H9 (cell line): ENCODE measurements around the gene TRABD. TPM values are rescaled to one million over a fixed set of nuclear protein-coding genes. Genes with fewer than 3 reads are reported as not detected.
A peak's percentile ranks its signal among the peaks of the same experiment; 100 is the strongest.

Experiments used
- DNase-seq: peaks from one replicate; pipeline ENCODE4 v3.0.0-alpha.2; 2017
- H2AFZ ChIP-seq: one replicate; pipeline ENCODE4 v1.6.1; 2013; ENCODE audit warnings: mild to moderate bottlenecking, low read length, control low read depth, moderate library complexity
- H2AK5ac ChIP-seq: 2 replicates; pipeline ENCODE4 v1.6.1; 2013; ENCODE audit warnings: low read length, control low read depth, mixed read lengths; ENCODE audit not compliant: insufficient read length
- H2BK120ac ChIP-seq: one replicate; pipeline ENCODE4 v1.6.1; 2013; ENCODE audit warnings: low read depth, mild to moderate bottlenecking, low read length, control low read depth, inconsistent platforms; ENCODE audit not compliant: poor library complexity, severe bottlenecking
- H2BK12ac ChIP-seq: 2 replicates; pipeline ENCODE4 v1.6.1; 2013; ENCODE audit warnings: low read length, control low read depth, mixed read lengths, low read depth; ENCODE audit not compliant: insufficient read length
- H2BK15ac ChIP-seq: 2 replicates; pipeline ENCODE4 v1.6.1; 2013; ENCODE audit warnings: low read depth, low read length, control low read depth
- H2BK20ac ChIP-seq: one replicate; pipeline ENCODE4 v1.6.1; 2013; ENCODE audit warnings: low read depth, mild to moderate bottlenecking, low read length, control low read depth, inconsistent platforms; ENCODE audit not compliant: poor library complexity, severe bottlenecking
- H2BK5ac ChIP-seq: 2 replicates; pipeline ENCODE4 v1.6.1; 2013; ENCODE audit warnings: low read length, control low read depth, mixed read lengths; ENCODE audit not compliant: insufficient read length
- H3K14ac ChIP-seq: 2 replicates; pipeline ENCODE4 v1.6.1; 2013; ENCODE audit warnings: low read length, control low read depth; ENCODE audit not compliant: insufficient read depth
- H3K18ac ChIP-seq: 2 replicates; pipeline ENCODE4 v1.6.1; 2013; ENCODE audit warnings: low read depth, mild to moderate bottlenecking, mixed read lengths, low read length, control low read depth; ENCODE audit not compliant: insufficient read length
- H3K23ac ChIP-seq: 2 replicates; pipeline ENCODE4 v1.6.1; 2013; ENCODE audit warnings: low read length, control low read depth, mixed read lengths, low read depth; ENCODE audit not compliant: insufficient read length
- H3K23me2 ChIP-seq: 2 replicates; pipeline ENCODE4 v1.6.1; 2013; ENCODE audit warnings: low read depth, mild to moderate bottlenecking, mixed read lengths, low read length, control low read depth; ENCODE audit not compliant: insufficient read length, poor library complexity, severe bottlenecking
- H3K27ac ChIP-seq: 2 replicates; pipeline ENCODE4 v1.5.1; 2013; ENCODE audit warnings: low read length, control low read depth, mixed read lengths, low read depth; ENCODE audit not compliant: insufficient read length
- H3K27me3 ChIP-seq: 2 replicates; pipeline ENCODE4 v1.6.1; 2013; ENCODE audit warnings: low read length, control low read depth, inconsistent platforms; ENCODE audit not compliant: insufficient read depth
- H3K4ac ChIP-seq: 2 replicates; pipeline ENCODE4 v1.6.1; 2013; ENCODE audit warnings: low read depth, mild to moderate bottlenecking, control low read depth, inconsistent platforms, low read length, moderate library complexity
- H3K4me1 ChIP-seq: 2 replicates; pipeline ENCODE4 v1.6.1; 2013; ENCODE audit warnings: low read length, control low read depth, inconsistent platforms; ENCODE audit not compliant: insufficient read depth
- H3K4me2 ChIP-seq: 2 replicates; pipeline ENCODE4 v1.6.1; 2013; ENCODE audit warnings: low read length, control low read depth, mixed read lengths; ENCODE audit not compliant: insufficient read length, insufficient read depth
- H3K56ac ChIP-seq: 2 replicates; pipeline ENCODE4 v1.6.1; 2013; ENCODE audit warnings: low read depth, mild to moderate bottlenecking, mixed read lengths, low read length, control low read depth; ENCODE audit not compliant: insufficient read length
- H3K79me1 ChIP-seq: 2 replicates; pipeline ENCODE4 v1.6.1; 2013; ENCODE audit warnings: low read depth, mild to moderate bottlenecking, moderate library complexity, low read length, control low read depth, inconsistent platforms; ENCODE audit not compliant: insufficient read depth, poor library complexity, severe bottlenecking
- H3K79me2 ChIP-seq: 2 replicates; pipeline ENCODE4 v1.6.1; 2013; ENCODE audit warnings: low read length, control low read depth, inconsistent platforms; ENCODE audit not compliant: insufficient read depth
- H3K9ac ChIP-seq: 2 replicates; pipeline ENCODE4 v1.6.1; 2013; ENCODE audit warnings: low read length, control low read depth, mixed read lengths; ENCODE audit not compliant: insufficient read length; ENCODE audit errors: extremely low read depth
- H3K9me3 ChIP-seq: one replicate; pipeline ENCODE4 v1.6.1; 2013; ENCODE audit warnings: low read depth, low read length, inconsistent platforms; ENCODE audit not compliant: control insufficient read depth
- H3T11ph ChIP-seq: one replicate; pipeline ENCODE4 v1.6.1; 2013; ENCODE audit warnings: mild to moderate bottlenecking, low read length, control low read depth, inconsistent platforms
- H4K20me1 ChIP-seq: one replicate; pipeline ENCODE4 v1.6.1; 2013; ENCODE audit not compliant: control insufficient read depth, insufficient read length, insufficient read depth
- H4K5ac ChIP-seq: 2 replicates; pipeline ENCODE4 v1.6.1; 2013; ENCODE audit warnings: low read depth, mild to moderate bottlenecking, mixed read lengths, low read length, control low read depth; ENCODE audit not compliant: insufficient read length
- H4K8ac ChIP-seq: replicated peaks from 2 replicates; pipeline ENCODE4 v1.6.1; 2013; ENCODE audit warnings: low read length, control low read depth, mixed read lengths, low read depth; ENCODE audit not compliant: insufficient read length
- H4K91ac ChIP-seq: 2 replicates; pipeline ENCODE4 v1.6.1; 2013; ENCODE audit warnings: low read depth, mild to moderate bottlenecking, moderate library complexity, mixed read lengths, low read length, control low read depth; ENCODE audit not compliant: insufficient read length
- H3K27ac Mint-ChIP-seq, 3 experiments: 2 replicates in 2 of 3; 3 replicates in 1 of 3; pipeline ENCODE4 v1.8.0; 2020 to 2021; ENCODE audit warnings: mixed read lengths in 3 of 3, mild to moderate bottlenecking in 1 of 3, moderate library complexity in 1 of 3
- H3K27me3 Mint-ChIP-seq: 2 replicates; pipeline ENCODE4 v1.8.0; 2021; ENCODE audit warnings: low read depth, mild to moderate bottlenecking, moderate library complexity, mixed read lengths
- H3K36me3 Mint-ChIP-seq, 3 experiments: 2 replicates in 2 of 3; 3 replicates in 1 of 3; pipeline ENCODE4 v1.8.0; 2020 to 2021; ENCODE audit warnings: low read depth in 3 of 3, mixed read lengths in 3 of 3; ENCODE audit not compliant: insufficient read depth in 1 of 3
- H3K4me1 Mint-ChIP-seq, 2 experiments: 2 replicates each; pipeline ENCODE4 v1.8.0; 2020; ENCODE audit warnings: mixed read lengths in 2 of 2
- H3K4me3 Mint-ChIP-seq, 2 experiments: 2 replicates in 1 of 2; 3 replicates in 1 of 2; pipeline ENCODE4 v1.8.0; 2020 to 2021; ENCODE audit warnings: mild to moderate bottlenecking in 2 of 2, mixed read lengths in 2 of 2, moderate library complexity in 1 of 2
- H3K9me3 Mint-ChIP-seq, 2 experiments: 2 replicates in 1 of 2; 3 replicates in 1 of 2; pipeline ENCODE4 v1.8.0; 2020; ENCODE audit warnings: mild to moderate bottlenecking in 2 of 2, mixed read lengths in 2 of 2, moderate library complexity in 1 of 2
- WGBS: extraction: QIAGEN DNeasy Blood & Tissue Kit; methylation state at CpG from one replicate; pipeline ENCODE4 v1.1.7; 2013; ENCODE audit warnings: missing lambda C conversion rate, low lambda C conversion rate, mixed read lengths; ENCODE audit not compliant: insufficient read length; ENCODE audit errors: extremely low coverage; 5-methylcytosine and 5-hydroxymethylcytosine counted together
- total RNA-seq: library from RNA; stranded (reverse); gene quantifications from 2 replicates; pipeline ENCODE4 v1.2.1, GENCODE V29; 2021
- TF ChIP-seq, protein P1 (sequence below): fragments of 200-600 bp; sonication (generic); conservative IDR thresholded peaks from 3 replicates; pipeline ENCODE4 v1.8.0; 2021; ENCODE audit warnings: antibody characterized with exemption, mild to moderate bottlenecking

The TRABD gene
- total RNA-seq, 1 experiment from 2014 or later: 47.8 TPM

DNA sequence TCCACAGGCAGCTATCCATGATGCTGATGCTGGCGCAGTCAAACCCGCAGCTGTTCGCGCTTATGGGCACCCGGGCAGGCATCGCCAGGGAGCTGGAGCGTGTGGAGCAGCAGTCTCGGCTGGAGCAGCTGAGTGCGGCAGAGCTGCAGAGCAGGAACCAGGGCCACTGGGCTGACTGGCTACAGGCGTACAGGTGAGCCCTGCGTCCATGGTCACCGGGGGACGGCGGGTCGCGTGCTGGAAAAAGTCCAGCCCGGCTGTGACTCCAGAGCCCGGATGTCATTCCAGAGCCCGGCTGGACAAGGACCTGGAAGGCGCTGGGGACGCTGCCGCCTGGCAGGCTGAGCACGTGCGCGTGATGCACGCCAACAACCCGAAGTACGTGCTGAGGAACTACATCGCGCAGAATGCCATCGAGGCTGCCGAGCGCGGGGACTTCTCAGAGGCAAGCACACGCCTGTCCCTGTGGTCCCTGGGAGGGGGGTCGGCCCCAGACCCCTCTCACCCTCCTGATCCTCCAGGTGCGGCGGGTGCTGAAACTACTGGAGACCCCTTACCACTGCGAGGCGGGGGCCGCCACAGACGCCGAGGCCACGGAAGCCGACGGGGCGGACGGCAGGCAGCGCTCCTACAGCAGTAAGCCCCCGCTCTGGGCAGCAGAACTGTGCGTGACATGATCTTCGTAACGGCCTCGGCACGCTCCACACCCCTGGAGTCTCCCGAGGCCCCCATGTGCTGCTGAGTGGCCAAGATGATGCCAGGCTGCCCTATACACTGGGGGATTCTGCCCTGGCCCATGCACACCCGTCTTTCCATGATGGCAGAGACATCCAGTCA, 31.2 kb downstream of the TRABD start:
- no peak overlapping the region for H2BK120ac ChIP-seq
- no peaks in the 10 kb centered on the region for H3K79me1 ChIP-seq
- no peaks in the 10 kb centered on the region for H3K23me2 ChIP-seq
- no peak overlapping the region for H2AK5ac ChIP-seq
- Mint-ChIP-seq H3K4me1 (peaks cover 5 to 9% of the 10 kb centered on the region in 2 experiments), H3K27ac (peak overlapping the region in 1 of 3 experiments; percentile 23; a peak in 1 of 7 replicates), H3K36me3 (peaks cover 30 to 81% (median 74%) of the 10 kb centered on the region in 3 experiments), H3K27me3 (no peaks in the 10 kb centered on the region), H3K4me3 (no peak overlapping the region), H3K9me3 (peaks cover 0 to 8% of the 10 kb centered on the region in 2 experiments; a peak in 1 of 5 replicates)
- no peak overlapping the region for H2BK15ac ChIP-seq
- no peak overlapping the region for H2BK5ac ChIP-seq
- no peak overlapping the region for H3K18ac ChIP-seq
- no peaks in the 10 kb centered on the region for H3K9me3 ChIP-seq
- H3K4me2 ChIP-seq: no peak overlapping the region
- no peak overlapping the region for H3K4ac ChIP-seq
- no CpG with 5 or more reads among the region's 57 CpGs for WGBS
- peaks cover 3% of the 10 kb centered on the region; the same call in 1 of the 2 replicates for H3K79me2 ChIP-seq
- no peak overlapping the region for H3K14ac ChIP-seq
- no peak overlapping the region for H3K56ac ChIP-seq
- no peak overlapping the region for H4K8ac ChIP-seq
- H3T11ph ChIP-seq: no peak overlapping the region
- H2BK12ac ChIP-seq: no peak overlapping the region
- H3K27ac ChIP-seq: no peak overlapping the region
- no peak overlapping the region for H3K23ac ChIP-seq
- no peaks in the 10 kb centered on the region for H3K27me3 ChIP-seq
- H3K4me1 ChIP-seq: no peaks in the 10 kb centered on the region
- TF ChIP-seq, protein P1, sequence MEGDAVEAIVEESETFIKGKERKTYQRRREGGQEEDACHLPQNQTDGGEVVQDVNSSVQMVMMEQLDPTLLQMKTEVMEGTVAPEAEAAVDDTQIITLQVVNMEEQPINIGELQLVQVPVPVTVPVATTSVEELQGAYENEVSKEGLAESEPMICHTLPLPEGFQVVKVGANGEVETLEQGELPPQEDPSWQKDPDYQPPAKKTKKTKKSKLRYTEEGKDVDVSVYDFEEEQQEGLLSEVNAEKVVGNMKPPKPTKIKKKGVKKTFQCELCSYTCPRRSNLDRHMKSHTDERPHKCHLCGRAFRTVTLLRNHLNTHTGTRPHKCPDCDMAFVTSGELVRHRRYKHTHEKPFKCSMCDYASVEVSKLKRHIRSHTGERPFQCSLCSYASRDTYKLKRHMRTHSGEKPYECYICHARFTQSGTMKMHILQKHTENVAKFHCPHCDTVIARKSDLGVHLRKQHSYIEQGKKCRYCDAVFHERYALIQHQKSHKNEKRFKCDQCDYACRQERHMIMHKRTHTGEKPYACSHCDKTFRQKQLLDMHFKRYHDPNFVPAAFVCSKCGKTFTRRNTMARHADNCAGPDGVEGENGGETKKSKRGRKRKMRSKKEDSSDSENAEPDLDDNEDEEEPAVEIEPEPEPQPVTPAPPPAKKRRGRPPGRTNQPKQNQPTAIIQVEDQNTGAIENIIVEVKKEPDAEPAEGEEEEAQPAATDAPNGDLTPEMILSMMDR: no peak
- H2BK20ac ChIP-seq: no peak overlapping the region
- H3K9ac ChIP-seq: no peak overlapping the region
- no peak overlapping the region for H4K91ac ChIP-seq
- no peak overlapping the region for H2AFZ ChIP-seq
- peaks cover 3% of the 10 kb centered on the region for H4K20me1 ChIP-seq
- H4K5ac ChIP-seq: no peak overlapping the region
- DNase-seq: no peak
